Measurements from ENCODE around the gene ZDHHC8.

Gene ZDHHC8

GRCh38 chr22:20118300-20119020 is 13.1 kb upstream of the ZDHHC8 start:
- Histone ChIP-seq H2BK120ac (ENCODE audit: low read depth, low read length) (no peak overlapping the region), H3K9me3 (replicated peaks in 1 of 2; ENCODE audit: control insufficient read depth in 2 of 2, insufficient read depth in 1 of 2, low read depth in 1 of 2, low read length in 2 of 2) (no peaks in the 10 kb centered on the region), H3K27me3 (ENCODE audit: control insufficient read depth in 3 of 3, insufficient read depth in 3 of 3, low read depth in 1 of 3, low read length in 3 of 3) (no peaks in the 10 kb centered on the region), H2AK5ac (ENCODE audit: low read depth, low read length) (no peak overlapping the region), H4K91ac (ENCODE audit: low read depth, low read length, poor library complexity) (no peak overlapping the region), H3K18ac (ENCODE audit: low read length) (no peak overlapping the region), H2BK15ac (ENCODE audit: low read length) (no peak overlapping the region), H3K14ac (ENCODE audit: low read length) (no peak overlapping the region), H3K4me1 (ENCODE audit: control insufficient read depth in 2 of 2, insufficient read depth in 1 of 2, low read depth in 1 of 2, low read length in 2 of 2) (peaks cover 12 to 14% of the 10 kb centered on the region in 2 donors), H2BK5ac (ENCODE audit: low read length) (no peak overlapping the region), H3K23ac (ENCODE audit: low read depth, low read length, poor library complexity) (no peak overlapping the region), H2BK12ac (ENCODE audit: low read length) (no peak overlapping the region), H3K79me1 (ENCODE audit: low read depth, low read length) (peaks cover 42% of the 10 kb centered on the region), H3K36me3 (replicated peaks in 1 of 2; ENCODE audit: control insufficient read depth in 2 of 2, insufficient read depth in 2 of 2, low read length in 2 of 2) (peaks cover 51 to 76% of the 10 kb centered on the region in 2 donors), H2AFZ (ENCODE audit: low read length) (no peak overlapping the region), H3K4me2 (ENCODE audit: insufficient read depth, low read length, poor library complexity, severe bottlenecking) (peak overlapping the region; percentile 73), H4K8ac (ENCODE audit: low read depth, low read length) (no peak overlapping the region), H3K9ac (ENCODE audit: low read depth, low read length, poor library complexity) (peak overlapping the region; percentile 17), H3K4me3 (ENCODE audit: low read length in 2 of 2) (peak overlapping the region; percentile 90 to 91), H3K27ac (replicated peaks; ENCODE audit: low read length) (no peak overlapping the region), H3K4ac (ENCODE audit: low read length) (no peak overlapping the region)
- no peak for DNase-seq (ENCODE audit: low spot score)
- no CpG with 5 or more reads among the region's 8 CpGs for WGBS, 2 donors (ENCODE audit: extremely low coverage in 2 of 2, insufficient read length in 2 of 2, insufficient replicate concordance in 1 of 2)

- H3K4me2 ChIP-seq (ENCODE audit: insufficient read depth, low read length, poor library complexity, severe bottlenecking), result no peak overlapping the region
- no peaks in the 10 kb centered on the region for H3K9me3 ChIP-seq (replicated peaks in 1 of 2; ENCODE audit: control insufficient read depth in 2 of 2, insufficient read depth in 1 of 2, low read depth in 1 of 2, low read length in 2 of 2)
- H3K9ac ChIP-seq (ENCODE audit: low read depth, low read length, poor library complexity), result no peak overlapping the region
- H2BK15ac ChIP-seq (ENCODE audit: low read length), result no peak overlapping the region
- H2AK5ac ChIP-seq (ENCODE audit: low read depth, low read length), result no peak overlapping the region
- WGBS, 2 donors (ENCODE audit: extremely low coverage in 2 of 2, insufficient read length in 2 of 2, insufficient replicate concordance in 1 of 2), result no CpG with 5 or more reads among the region's 22 CpGs
- H2BK12ac ChIP-seq (ENCODE audit: low read length), result no peak overlapping the region
- no peak overlapping the region for H3K14ac ChIP-seq (ENCODE audit: low read length)
- peak overlapping the region; percentile 55 for H3K23ac ChIP-seq (ENCODE audit: low read depth, low read length, poor library complexity)
- no peak overlapping the region for H2AFZ ChIP-seq (ENCODE audit: low read length)
- H2BK5ac ChIP-seq (ENCODE audit: low read length), result no peak overlapping the region
- no peak overlapping the region for H4K8ac ChIP-seq (ENCODE audit: low read depth, low read length)
- no peak for DNase-seq (ENCODE audit: low spot score)
- peaks cover 57 to 83% of the 10 kb centered on the region in 2 donors for H3K36me3 ChIP-seq (replicated peaks in 1 of 2; ENCODE audit: control insufficient read depth in 2 of 2, insufficient read depth in 2 of 2, low read length in 2 of 2)
- H3K27ac ChIP-seq (replicated peaks; ENCODE audit: low read length), result no peak overlapping the region
- peaks cover 0 to 1% (median 0%) of the 10 kb centered on the region in 3 experiments for H3K27me3 ChIP-seq (ENCODE audit: control insufficient read depth in 3 of 3, insufficient read depth in 3 of 3, low read depth in 1 of 3, low read length in 3 of 3)
- no peak overlapping the region for H3K18ac ChIP-seq (ENCODE audit: low read length)
- H2BK120ac ChIP-seq (ENCODE audit: low read depth, low read length), result no peak overlapping the region
- no peak overlapping the region for H4K91ac ChIP-seq (ENCODE audit: low read depth, low read length, poor library complexity)
- no peak overlapping the region for H3K4me3 ChIP-seq (ENCODE audit: low read length in 2 of 2)
- H3K79me1 ChIP-seq (ENCODE audit: low read depth, low read length), result peaks cover 31% of the 10 kb centered on the region
- H3K4ac ChIP-seq (ENCODE audit: low read length), result no peak overlapping the region
- peaks cover 8 to 11% of the 10 kb centered on the region in 2 donors for H3K4me1 ChIP-seq (ENCODE audit: control insufficient read depth in 2 of 2, insufficient read depth in 1 of 2, low read depth in 1 of 2, low read length in 2 of 2)
Measured at GRCh38 chr22:20121856-20122415, 9.7 kb upstream of the ZDHHC8 start.

- no peak overlapping the region for H2BK15ac ChIP-seq (ENCODE audit: low read length)
- H4K91ac ChIP-seq (ENCODE audit: low read depth, low read length, poor library complexity), result peak overlapping the region; percentile 27
- no peak overlapping the region for H2BK120ac ChIP-seq (ENCODE audit: low read depth, low read length)
- H2BK12ac ChIP-seq (ENCODE audit: low read length), result peak overlapping the region; percentile 6
- peak overlapping the region; percentile 50 for H3K14ac ChIP-seq (ENCODE audit: low read length)
- peaks cover 7 to 11% of the 10 kb centered on the region in 2 donors for H3K4me1 ChIP-seq (ENCODE audit: control insufficient read depth in 2 of 2, insufficient read depth in 1 of 2, low read depth in 1 of 2, low read length in 2 of 2)
- no peak overlapping the region for H2AFZ ChIP-seq (ENCODE audit: low read length)
- DNase-seq (ENCODE audit: low spot score), result no peak
- H4K8ac ChIP-seq (ENCODE audit: low read depth, low read length), result no peak overlapping the region
- no peak overlapping the region for H2AK5ac ChIP-seq (ENCODE audit: low read depth, low read length)
- no peak overlapping the region for H3K4me2 ChIP-seq (ENCODE audit: insufficient read depth, low read length, poor library complexity, severe bottlenecking)
- 100% methylated on average over 4 of the region's 13 CpGs; no CpG with 5 or more reads in 1 of the 2 donors for WGBS, 2 donors (ENCODE audit: extremely low coverage in 2 of 2, insufficient read length in 2 of 2, insufficient replicate concordance in 1 of 2)
- H3K27me3 ChIP-seq (ENCODE audit: control insufficient read depth in 3 of 3, insufficient read depth in 3 of 3, low read depth in 1 of 3, low read length in 3 of 3), result peaks cover 0 to 1% (median 0%) of the 10 kb centered on the region in 3 experiments
- no peak overlapping the region for H3K4me3 ChIP-seq (ENCODE audit: low read length in 2 of 2)
- H3K23ac ChIP-seq (ENCODE audit: low read depth, low read length, poor library complexity), result peak overlapping the region; percentile 92
- H3K27ac ChIP-seq (replicated peaks; ENCODE audit: low read length), result no peak overlapping the region
- no peak overlapping the region for H3K9ac ChIP-seq (ENCODE audit: low read depth, low read length, poor library complexity)
- H3K9me3 ChIP-seq (replicated peaks in 1 of 2; ENCODE audit: control insufficient read depth in 2 of 2, insufficient read depth in 1 of 2, low read depth in 1 of 2, low read length in 2 of 2), result peaks cover 0 to 2% of the 10 kb centered on the region in 2 donors
- peak overlapping the region; percentile 45 for H3K18ac ChIP-seq (ENCODE audit: low read length)
- no peak overlapping the region for H3K4ac ChIP-seq (ENCODE audit: low read length)
- H2BK5ac ChIP-seq (ENCODE audit: low read length), result peak overlapping the region; percentile 59
- H3K79me1 ChIP-seq (ENCODE audit: low read depth, low read length), result peaks cover 28% of the 10 kb centered on the region
- peaks cover 67 to 96% of the 10 kb centered on the region in 2 donors for H3K36me3 ChIP-seq (replicated peaks in 1 of 2; ENCODE audit: control insufficient read depth in 2 of 2, insufficient read depth in 2 of 2, low read length in 2 of 2)
Measured at GRCh38 chr22:20123366-20124082, 8.1 kb upstream of the ZDHHC8 start.
